Ovary (tissue), 3 donors: ENCODE data around the gene GPATCH3.

Experiments used
- CTCF ChIP-seq, 3 donors: fragments of 450-650 bp in 2 of 3; fragments of 200-600 bp in 1 of 3; IDR thresholded peaks; one replicate each; pipeline versions ENCODE4 v1.5.1 to v1.8.0; 2016 to 2022; ENCODE audit warnings: antibody characterized with exemption in 3 of 3, mild to moderate bottlenecking in 1 of 3
- POLR2A ChIP-seq: fragments of 450-650 bp; IDR thresholded peaks from one replicate; pipeline ENCODE4 v1.6.1; 2017; ENCODE audit warnings: antibody characterized with exemption, mild to moderate bottlenecking, moderate library complexity
- donor health status: DM: no; HTN: no; CAD: no.

GRCh38 chr1:26864610-26865480, 35.4 kb downstream of the GPATCH3 start:
- TF ChIP-seq CTCF (IDR thresholded peaks at IDR 0.05) (peak in 1 of 3 donors; percentile 18), POLR2A (peak; percentile 51)
